Frontal cortex (tissue), 4 donors: ENCODE data around the gene VSTM4. TPM values are rescaled to one million over a fixed set of nuclear protein-coding genes. Genes with fewer than 3 reads are reported as not detected.

Experiments used
- DNase-seq, 2 donors: peaks; one replicate each; pipeline ENCODE4 v3.0.0; 2012; ENCODE audit warnings: low spot score in 2 of 2
- FAIRE-seq: peaks from 2 replicates; lab custom pipeline; 2012; peaks lifted over from hg19 to GRCh38; lab: Jason Lieb, UNC
- total RNA-seq: library from RNA; depleted of rRNA; stranded (reverse); fragments of >200 nt; gene quantifications from one replicate; pipeline ENCODE4 v1.2.3, GENCODE V29; 2014
- donor health status: control.
- donor health status: control.
- donor health status: control.

Gene VSTM4
- total RNA-seq, 1 donor from 2014 or later = 2.4 TPM

- DNase-seq (no peak), FAIRE-seq (no peak)
Observed at GRCh38 chr10:49053998-49054692, 61.2 kb downstream of the VSTM4 start.

- FAIRE-seq = no peak
- DNase-seq = no peak
Observed at GRCh38 chr10:49053053-49053997, 62.0 kb downstream of the VSTM4 start.

GRCh38 chr10:49052069-49052468 is 63.3 kb downstream of the VSTM4 start:
- DNase-seq (no peak), FAIRE-seq (peak; percentile 10)

GRCh38 chr10:49050906-49051305 is 64.4 kb downstream of the VSTM4 start:
- DNase-seq = no peak
- FAIRE-seq = no peak

GRCh38 chr10:49050366-49050765 is 65.0 kb downstream of the VSTM4 start:
- DNase-seq = no peak
- no peak for FAIRE-seq

GRCh38 chr10:49049660-49050059 is 65.7 kb downstream of the VSTM4 start:
- no peak for FAIRE-seq

GRCh38 chr10:49047128-49047639 is 68.1 kb downstream of the VSTM4 start:
- FAIRE-seq (no peak), DNase-seq (no peak)

More at GRCh38 chr10:49049660-49050059, 65.7 kb downstream of the VSTM4 start:
- DNase-seq = no peak

GRCh38 chr10:49044293-49045193 is 70.8 kb downstream of the VSTM4 start:
- no peak for FAIRE-seq

GRCh38 chr10:49040601-49041000 is 74.7 kb downstream of the VSTM4 start:
- DNase-seq = no peak
- no peak for FAIRE-seq

More at GRCh38 chr10:49044293-49045193, 70.8 kb downstream of the VSTM4 start:
- DNase-seq = no peak

GRCh38 chr10:49039409-49039808 is 75.9 kb downstream of the VSTM4 start:
- DNase-seq (no peak), FAIRE-seq (no peak)

GRCh38 chr10:49038711-49039110 is 76.6 kb downstream of the VSTM4 start:
- FAIRE-seq = no peak
- no peak for DNase-seq

- FAIRE-seq (no peak), DNase-seq (no peak)
Observed at GRCh38 chr10:49037187-49037586, 78.1 kb downstream of the VSTM4 start.

GRCh38 chr10:49036638-49037037 is 78.7 kb downstream of the VSTM4 start:
- FAIRE-seq (no peak), DNase-seq (no peak)

- DNase-seq (no peak), FAIRE-seq (no peak)
Observed at GRCh38 chr10:49035920-49036319, 79.4 kb downstream of the VSTM4 start.

- DNase-seq (no peak), FAIRE-seq (no peak)
Observed at GRCh38 chr10:49034925-49035324, 80.4 kb downstream of the VSTM4 start.

GRCh38 chr10:49033939-49034338 is 81.4 kb downstream of the VSTM4 start:
- FAIRE-seq = no peak
- DNase-seq = no peak

- no peak for FAIRE-seq
- no peak for DNase-seq
Observed at GRCh38 chr10:49029666-49030065, 85.7 kb downstream of the VSTM4 start.

- DNase-seq = no peak
- no peak for FAIRE-seq
Observed at GRCh38 chr10:49028639-49029038, 86.7 kb downstream of the VSTM4 start.

- DNase-seq (no peak), FAIRE-seq (no peak)
Observed at GRCh38 chr10:49025347-49025983, 89.9 kb downstream of the VSTM4 start.
